HCT116 (cell line): Measurements from ENCODE around the gene AXDND1. TPM values are rescaled to one million over a fixed set of nuclear protein-coding genes. Genes with fewer than 3 reads are reported as not detected.

Source experiments
- ATAC-seq: fragments of 200-7000 bp; cut with Tn5 transposase; 2 replicates; pipeline ENCODE4 v1.9.1; 2020; ENCODE audit warnings: mild to moderate bottlenecking, moderate library complexity
- BruUV-seq: library from RNA; stranded (reverse); fragments of 400-500 nt; replicated peaks from 2 replicates; lab custom pipeline; 2021; lab: Mats Ljungman, UMichigan
- CTCF ChIA-PET: fragments of 300-600 bp; sonication (Branson Sonifier 250); formaldehyde crosslinking; loops from one replicate; lab custom pipeline; 2021; ENCODE audit warnings: antibody characterized with exemption; lab: Charles Lee
- POLR2A ChIA-PET: fragments of 300-600, 350-600 bp; sonication (Branson Sonifier 250); formaldehyde crosslinking; loops from one replicate; lab custom pipeline; 2021; ENCODE audit warnings: antibody characterized with exemption; lab: Charles Lee
- RAD21 ChIA-PET, 2 experiments: fragments of 300-600 bp; sonication (Branson Sonifier 250); formaldehyde crosslinking; loops; one replicate each; lab custom pipeline; 2023; ENCODE audit warnings: low total read pairs in 2 of 2; ENCODE audit not compliant: uncharacterized antibody in 2 of 2, unreplicated experiment in 2 of 2, low non-redundant PET in 1 of 2; lab: Charles Lee
- DNase-seq: peaks from one replicate; pipeline ENCODE4 v3.0.0-alpha.2; 2010; ENCODE audit warnings: low read depth, low spot score
- H2AFZ ChIP-seq: fragments of 200-600 bp; shearing (Covaris generic), sonication (generic); 2 replicates; pipeline ENCODE4 v1.6.1; 2017; ENCODE audit warnings: low read depth, mixed run types, mixed read lengths, antibody characterized with exemption, low read length; ENCODE audit not compliant: poor library complexity, severe bottlenecking
- H3K27ac ChIP-seq: 2 replicates; pipeline ENCODE4 v1.5.1; 2012; ENCODE audit warnings: low read depth, low read length
- H3K27me3 ChIP-seq: fragments of 200-600 bp; sonication (generic); 2 replicates; pipeline ENCODE4 v1.6.1; 2016; ENCODE audit warnings: mixed run types, low read length, mixed read lengths; ENCODE audit not compliant: insufficient read depth
- H3K36me3 ChIP-seq, 2 experiments: fragments of 200-500 bp in 1 of 2; fragments of 200-600 bp in 1 of 2; sonication (Bioruptor generic) in 1 of 2; sonication (generic) in 1 of 2; 2 replicates each; pipeline versions ENCODE4 v1.5.1 to v1.6.1; 2014 to 2016; ENCODE audit warnings: low read length in 2 of 2, inconsistent platforms in 1 of 2, mixed read lengths in 1 of 2, mixed run types in 1 of 2; ENCODE audit not compliant: insufficient read depth in 2 of 2, control insufficient read depth in 1 of 2
- H3K4me1 ChIP-seq, 2 experiments: fragments of 200-600 bp in 1 of 2; sonication (generic) in 1 of 2; 2 replicates each; pipeline versions ENCODE4 v1.5.1 to v1.6.1; 2012 to 2017; ENCODE audit warnings: low read length in 2 of 2, inconsistent platforms in 1 of 2, mild to moderate bottlenecking in 1 of 2, mixed read lengths in 1 of 2, mixed run types in 1 of 2, moderate library complexity in 1 of 2; ENCODE audit not compliant: insufficient read depth in 2 of 2, control insufficient read depth in 1 of 2
- H3K4me2 ChIP-seq: fragments of 200-600 bp; sonication (generic); 2 replicates; pipeline ENCODE4 v1.6.1; 2017; ENCODE audit warnings: mixed run types, low read length, mixed read lengths
- H3K4me3 ChIP-seq, 2 experiments: fragments of 200-600 bp in 1 of 2; sonication (generic) in 1 of 2; replicated peaks in 1 of 2; 2 replicates each; pipeline ENCODE4 v1.5.1; 2011 to 2016; ENCODE audit warnings: low read length in 2 of 2, control low read depth in 1 of 2, low read depth in 1 of 2, mild to moderate bottlenecking in 1 of 2, mixed read lengths in 1 of 2, mixed run types in 1 of 2
- H3K79me2 ChIP-seq: fragments of 200-600 bp; sonication (generic); 2 replicates; pipeline ENCODE4 v1.6.1; 2017; ENCODE audit warnings: mild to moderate bottlenecking, mixed run types, low read length, moderate library complexity, mixed read lengths; ENCODE audit not compliant: insufficient read depth
- H3K9ac ChIP-seq: fragments of 200-600 bp; sonication (generic); 2 replicates; pipeline ENCODE4 v1.6.1; 2016; ENCODE audit warnings: low read length, mixed read lengths
- H3K9me2 ChIP-seq: fragments of 200-600 bp; sonication (generic), shearing (Covaris generic); 2 replicates; pipeline ENCODE4 v1.6.1; 2017; ENCODE audit warnings: mixed run types, mild to moderate bottlenecking, moderate library complexity; ENCODE audit not compliant: insufficient read depth
- H3K9me3 ChIP-seq, 2 experiments: fragments of 200-500 bp in 1 of 2; fragments of 200-600 bp in 1 of 2; sonication (Bioruptor generic) in 1 of 2; sonication (generic) in 1 of 2; 2 replicates each; pipeline ENCODE4 v1.6.1; 2014 to 2017; ENCODE audit warnings: low read length in 2 of 2, mixed read lengths in 2 of 2, inconsistent platforms in 1 of 2, low read depth in 1 of 2, mild to moderate bottlenecking in 1 of 2, mixed run types in 1 of 2, moderate library complexity in 1 of 2; ENCODE audit not compliant: control insufficient read depth in 1 of 2, insufficient read depth in 1 of 2
- H4K20me1 ChIP-seq: fragments of 200-600 bp; sonication (generic), shearing (Covaris generic); 2 replicates; pipeline ENCODE4 v1.6.1; 2017; ENCODE audit warnings: mixed run types, mild to moderate bottlenecking, moderate library complexity; ENCODE audit not compliant: insufficient read depth
- CBX3 ChIP-seq: IDR thresholded peaks from 2 replicates; pipeline ENCODE4 v1.6.1; 2012; ENCODE audit warnings: low read depth
- CEBPB ChIP-seq: IDR thresholded peaks from 2 replicates; pipeline ENCODE4 v1.6.1; 2012; ENCODE audit warnings: low read depth
- EGR1 ChIP-seq: IDR thresholded peaks from 2 replicates; pipeline ENCODE4 v1.6.1; 2012; ENCODE audit warnings: low read depth
- ELF1 ChIP-seq: IDR thresholded peaks from 2 replicates; pipeline ENCODE4 v1.6.1; 2012; ENCODE audit warnings: low read depth, borderline replicate concordance
- EZH2 ChIP-seq: fragments of 200-600 bp; sonication (generic); IDR thresholded peaks from 2 replicates; pipeline ENCODE4 v1.6.1; 2017; ENCODE audit warnings: antibody characterized with exemption, mixed run types
- EZH2phosphoT487 ChIP-seq: fragments of 200-600 bp; IDR thresholded peaks from 2 replicates; pipeline ENCODE4 v1.6.1; 2018; ENCODE audit warnings: antibody characterized with exemption, borderline replicate concordance
- POLR2A ChIP-seq: IDR thresholded peaks from 2 replicates; pipeline ENCODE4 v1.7.0; 2011; ENCODE audit warnings: borderline replicate concordance; ENCODE audit not compliant: insufficient read depth, insufficient read length; ENCODE audit errors: extremely low read depth
- POLR2AphosphoS5 ChIP-seq: IDR thresholded peaks from 2 replicates; pipeline ENCODE4 v1.6.1; 2011; ENCODE audit warnings: mild to moderate bottlenecking, low read depth, low read length, moderate library complexity
- SIN3A ChIP-seq: IDR thresholded peaks from 2 replicates; pipeline ENCODE4 v1.6.1; 2012; ENCODE audit warnings: low read depth
- SP1 ChIP-seq: IDR thresholded peaks from 2 replicates; pipeline ENCODE4 v1.6.1; 2012; ENCODE audit warnings: low read depth
- SRF ChIP-seq: IDR thresholded peaks from 2 replicates; pipeline ENCODE4 v1.6.1; 2012; ENCODE audit warnings: low read depth
- TCF7L2 ChIP-seq: IDR thresholded peaks from 2 replicates; pipeline ENCODE4 v1.7.0; 2011; ENCODE audit warnings: borderline replicate concordance, inconsistent platforms; ENCODE audit not compliant: insufficient read depth, insufficient read length; ENCODE audit errors: extremely low read depth
- ZNF274 ChIP-seq: fragments of 200-500 bp; sonication (Bioruptor generic); IDR thresholded peaks from 2 replicates; pipeline ENCODE4 v1.6.1; 2014; ENCODE audit warnings: mild to moderate bottlenecking, low read depth, low read length, inconsistent platforms
- intact Hi-C: fragments of 100-400 bp; cut with micrococcal nuclease; formaldehyde crosslinking; loops from 2 replicates; pipeline ENCODE4 v1.10.0; 2022
- total RNA-seq: library from RNA; stranded (reverse); gene quantifications from one replicate; pipeline ENCODE4 v1.2.1, GENCODE V29; 2021; ENCODE audit not compliant: unreplicated experiment
- TF ChIP-seq, protein P1 (sequence below): IDR thresholded peaks from 2 replicates; pipeline ENCODE4 v1.6.1; 2011; ENCODE audit warnings: mild to moderate bottlenecking, low read length, moderate library complexity; ENCODE audit not compliant: insufficient replicate concordance; ENCODE audit errors: extremely low read depth
- TF ChIP-seq, protein P2 (sequence below): IDR thresholded peaks from 2 replicates; pipeline ENCODE4 v1.6.1; 2012; ENCODE audit warnings: low read depth
- TF ChIP-seq, protein P3 (sequence below): IDR thresholded peaks from 2 replicates; pipeline ENCODE4 v1.6.1; 2012

AXDND1 gene
- total RNA-seq, 1 experiment from 2014 or later, result 2.3 TPM

DNA sequence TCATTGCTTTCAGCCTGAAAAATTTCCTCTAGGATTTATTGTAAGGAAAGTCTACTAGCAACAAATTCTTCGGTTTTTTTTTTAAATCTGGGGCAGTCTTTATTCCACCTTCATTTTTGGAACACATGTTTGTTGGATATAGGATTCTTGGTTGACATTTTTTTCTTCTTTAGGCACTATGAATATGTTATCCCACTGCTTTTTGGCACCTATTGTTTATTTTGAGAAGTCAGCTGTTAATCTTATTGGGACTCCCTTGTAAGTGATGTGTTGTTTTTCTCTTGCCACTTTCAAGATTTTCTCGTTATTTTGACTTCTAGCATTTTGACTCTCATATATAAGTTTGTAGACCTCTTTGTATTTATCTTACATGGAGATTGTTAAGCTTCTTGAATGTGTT, 110.7 kb downstream of the AXDND1 start:
- DNase-seq, result no peak
- Histone ChIP-seq H3K9me3 (peaks cover 18 to 23% of the 10 kb centered on the region in 2 experiments; a peak in 3 of 4 replicates), H3K9ac (no peak overlapping the region), H3K4me3 (no peak overlapping the region), H3K4me2 (no peak overlapping the region), H2AFZ (no peak overlapping the region), H3K27ac (no peak overlapping the region), H3K27me3 (no peaks in the 10 kb centered on the region), H3K4me1 (no peaks in the 10 kb centered on the region), H4K20me1 (no peaks in the 10 kb centered on the region), H3K79me2 (no peaks in the 10 kb centered on the region), H3K9me2 (no peaks in the 10 kb centered on the region)
- BruUV-seq, result no TSS peak
- intact Hi-C loops, result no loop called here
- ChIA-PET POLR2A (no interaction called here), CTCF (no interaction called here)
- no peak for ATAC-seq
- no peak for TF ChIP-seq SIN3A
- TF ChIP-seq CBX3, result peak; percentile 83
- TF ChIP-seq, all 23 proteins: peak for 1
- no peaks in the 10 kb centered on the region for H3K36me3 ChIP-seq
- RAD21 ChIA-PET, result no interaction called here

DNA sequence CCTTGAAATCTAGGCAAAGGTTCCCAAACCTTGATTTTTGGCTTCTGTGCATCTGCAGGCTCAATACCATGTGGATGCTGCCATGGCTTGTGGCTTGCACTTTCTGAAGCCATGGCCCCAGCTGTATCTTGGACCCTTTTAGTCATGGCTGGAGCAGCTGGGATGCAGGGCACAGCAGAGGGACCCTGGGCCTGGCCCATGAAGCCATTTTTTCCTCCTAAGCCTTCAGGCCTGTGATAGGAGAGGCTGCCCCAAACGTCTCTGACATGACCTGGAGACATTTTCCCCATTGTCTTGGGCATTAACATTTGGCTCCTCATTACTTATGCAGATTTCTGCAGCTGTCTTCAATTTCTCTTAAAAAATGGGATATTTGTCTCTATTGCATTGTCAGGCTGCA, 112.6 kb downstream of the AXDND1 start:
- no peak for DNase-seq
- Histone ChIP-seq H3K4me3 (no peak overlapping the region), H4K20me1 (no peaks in the 10 kb centered on the region), H3K36me3 (no peaks in the 10 kb centered on the region), H3K9me3 (peaks cover 18 to 23% of the 10 kb centered on the region in 2 experiments; a peak in 3 of 4 replicates), H3K4me1 (no peaks in the 10 kb centered on the region), H2AFZ (no peak overlapping the region), H3K27me3 (no peaks in the 10 kb centered on the region), H3K9me2 (no peaks in the 10 kb centered on the region), H3K27ac (no peak overlapping the region), H3K79me2 (no peaks in the 10 kb centered on the region), H3K9ac (no peak overlapping the region), H3K4me2 (no peak overlapping the region)
- intact Hi-C loops, result no loop called here
- ATAC-seq, result no peak
- no TSS peak for BruUV-seq
- RAD21 ChIA-PET, result no interaction called here
- POLR2A ChIA-PET, result no interaction called here
- CTCF ChIA-PET, result no interaction called here
- TF ChIP-seq EZH2phosphoT487 (no peak), SRF (no peak), EZH2 (no peak), SP1 (no peak), CEBPB (no peak), ZNF274 (no peak), TCF7L2 (no peak), EGR1 (no peak), ELF1 (no peak), POLR2A (no peak), CBX3 (no peak), POLR2AphosphoS5 (no peak)
- TF ChIP-seq, protein P1, sequence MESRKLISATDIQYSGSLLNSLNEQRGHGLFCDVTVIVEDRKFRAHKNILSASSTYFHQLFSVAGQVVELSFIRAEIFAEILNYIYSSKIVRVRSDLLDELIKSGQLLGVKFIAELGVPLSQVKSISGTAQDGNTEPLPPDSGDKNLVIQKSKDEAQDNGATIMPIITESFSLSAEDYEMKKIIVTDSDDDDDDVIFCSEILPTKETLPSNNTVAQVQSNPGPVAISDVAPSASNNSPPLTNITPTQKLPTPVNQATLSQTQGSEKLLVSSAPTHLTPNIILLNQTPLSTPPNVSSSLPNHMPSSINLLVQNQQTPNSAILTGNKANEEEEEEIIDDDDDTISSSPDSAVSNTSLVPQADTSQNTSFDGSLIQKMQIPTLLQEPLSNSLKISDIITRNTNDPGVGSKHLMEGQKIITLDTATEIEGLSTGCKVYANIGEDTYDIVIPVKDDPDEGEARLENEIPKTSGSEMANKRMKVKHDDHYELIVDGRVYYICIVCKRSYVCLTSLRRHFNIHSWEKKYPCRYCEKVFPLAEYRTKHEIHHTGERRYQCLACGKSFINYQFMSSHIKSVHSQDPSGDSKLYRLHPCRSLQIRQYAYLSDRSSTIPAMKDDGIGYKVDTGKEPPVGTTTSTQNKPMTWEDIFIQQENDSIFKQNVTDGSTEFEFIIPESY, result no peak
- TF ChIP-seq, protein P2, sequence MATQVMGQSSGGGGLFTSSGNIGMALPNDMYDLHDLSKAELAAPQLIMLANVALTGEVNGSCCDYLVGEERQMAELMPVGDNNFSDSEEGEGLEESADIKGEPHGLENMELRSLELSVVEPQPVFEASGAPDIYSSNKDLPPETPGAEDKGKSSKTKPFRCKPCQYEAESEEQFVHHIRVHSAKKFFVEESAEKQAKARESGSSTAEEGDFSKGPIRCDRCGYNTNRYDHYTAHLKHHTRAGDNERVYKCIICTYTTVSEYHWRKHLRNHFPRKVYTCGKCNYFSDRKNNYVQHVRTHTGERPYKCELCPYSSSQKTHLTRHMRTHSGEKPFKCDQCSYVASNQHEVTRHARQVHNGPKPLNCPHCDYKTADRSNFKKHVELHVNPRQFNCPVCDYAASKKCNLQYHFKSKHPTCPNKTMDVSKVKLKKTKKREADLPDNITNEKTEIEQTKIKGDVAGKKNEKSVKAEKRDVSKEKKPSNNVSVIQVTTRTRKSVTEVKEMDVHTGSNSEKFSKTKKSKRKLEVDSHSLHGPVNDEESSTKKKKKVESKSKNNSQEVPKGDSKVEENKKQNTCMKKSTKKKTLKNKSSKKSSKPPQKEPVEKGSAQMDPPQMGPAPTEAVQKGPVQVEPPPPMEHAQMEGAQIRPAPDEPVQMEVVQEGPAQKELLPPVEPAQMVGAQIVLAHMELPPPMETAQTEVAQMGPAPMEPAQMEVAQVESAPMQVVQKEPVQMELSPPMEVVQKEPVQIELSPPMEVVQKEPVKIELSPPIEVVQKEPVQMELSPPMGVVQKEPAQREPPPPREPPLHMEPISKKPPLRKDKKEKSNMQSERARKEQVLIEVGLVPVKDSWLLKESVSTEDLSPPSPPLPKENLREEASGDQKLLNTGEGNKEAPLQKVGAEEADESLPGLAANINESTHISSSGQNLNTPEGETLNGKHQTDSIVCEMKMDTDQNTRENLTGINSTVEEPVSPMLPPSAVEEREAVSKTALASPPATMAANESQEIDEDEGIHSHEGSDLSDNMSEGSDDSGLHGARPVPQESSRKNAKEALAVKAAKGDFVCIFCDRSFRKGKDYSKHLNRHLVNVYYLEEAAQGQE, result no peak
- TF ChIP-seq, protein P3, sequence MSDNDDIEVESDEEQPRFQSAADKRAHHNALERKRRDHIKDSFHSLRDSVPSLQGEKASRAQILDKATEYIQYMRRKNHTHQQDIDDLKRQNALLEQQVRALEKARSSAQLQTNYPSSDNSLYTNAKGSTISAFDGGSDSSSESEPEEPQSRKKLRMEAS, result no peak
